Measurements from ENCODE around the gene RHOF. TPM values are rescaled to one million over a fixed set of nuclear protein-coding genes. Genes with fewer than 3 reads are reported as not detected.

The RHOF gene
- total and polyA plus RNA-seq, 9 donors, result 3.7 to 37.3 (median 15.8) TPM

DNA sequence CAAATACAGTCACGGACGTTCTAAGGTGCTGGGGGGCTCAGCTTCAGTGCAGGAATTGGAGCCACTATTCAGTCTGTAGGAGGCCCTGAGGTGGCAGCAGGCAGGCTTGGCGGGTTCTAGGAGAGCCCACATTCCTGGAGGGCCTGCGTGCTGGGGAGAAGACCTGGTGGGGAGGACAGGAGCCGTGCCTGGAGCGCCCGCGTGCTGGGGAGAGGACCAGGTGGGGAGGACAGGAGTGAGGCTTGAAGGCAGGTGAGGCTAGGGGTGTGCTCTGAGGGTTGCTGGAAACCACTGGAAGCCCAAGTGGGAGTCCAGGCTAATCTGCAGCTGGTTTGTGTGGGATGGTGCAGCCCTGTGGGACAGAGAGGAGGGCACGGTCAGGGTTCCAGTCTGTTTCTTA, 23.1 kb downstream of the RHOF start:
- Histone ChIP-seq H3K4me1 (ENCODE audit: insufficient read depth) (no peaks in the 10 kb centered on the region), H3K27ac (no peak overlapping the region), H3K4me3 (no peak overlapping the region), H3K9me3 (no peaks in the 10 kb centered on the region), H3K27me3 (no peaks in the 10 kb centered on the region), H3K36me3 (no peaks in the 10 kb centered on the region)
- TF ChIP-seq, protein P1, sequence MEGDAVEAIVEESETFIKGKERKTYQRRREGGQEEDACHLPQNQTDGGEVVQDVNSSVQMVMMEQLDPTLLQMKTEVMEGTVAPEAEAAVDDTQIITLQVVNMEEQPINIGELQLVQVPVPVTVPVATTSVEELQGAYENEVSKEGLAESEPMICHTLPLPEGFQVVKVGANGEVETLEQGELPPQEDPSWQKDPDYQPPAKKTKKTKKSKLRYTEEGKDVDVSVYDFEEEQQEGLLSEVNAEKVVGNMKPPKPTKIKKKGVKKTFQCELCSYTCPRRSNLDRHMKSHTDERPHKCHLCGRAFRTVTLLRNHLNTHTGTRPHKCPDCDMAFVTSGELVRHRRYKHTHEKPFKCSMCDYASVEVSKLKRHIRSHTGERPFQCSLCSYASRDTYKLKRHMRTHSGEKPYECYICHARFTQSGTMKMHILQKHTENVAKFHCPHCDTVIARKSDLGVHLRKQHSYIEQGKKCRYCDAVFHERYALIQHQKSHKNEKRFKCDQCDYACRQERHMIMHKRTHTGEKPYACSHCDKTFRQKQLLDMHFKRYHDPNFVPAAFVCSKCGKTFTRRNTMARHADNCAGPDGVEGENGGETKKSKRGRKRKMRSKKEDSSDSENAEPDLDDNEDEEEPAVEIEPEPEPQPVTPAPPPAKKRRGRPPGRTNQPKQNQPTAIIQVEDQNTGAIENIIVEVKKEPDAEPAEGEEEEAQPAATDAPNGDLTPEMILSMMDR (IDR thresholded peaks at IDR 0.05), result no peak
- TF ChIP-seq POLR2A (IDR thresholded peaks at IDR 0.05), result no peak
- TF ChIP-seq EP300 (IDR thresholded peaks at IDR 0.05), result no peak
- WGBS, 3 donors, result 79 to 87% (median 83%) methylated on average over 9 of the region's 9 CpGs
- intact Hi-C loops (cut with DNase I), result loop anchor here in 2 of 4 donors (5.0 kb wide), 2 partner anchors 68 to 73 kb away; no protein-coding TSS in a partner anchor
- DNase-seq, result no peak

DNA sequence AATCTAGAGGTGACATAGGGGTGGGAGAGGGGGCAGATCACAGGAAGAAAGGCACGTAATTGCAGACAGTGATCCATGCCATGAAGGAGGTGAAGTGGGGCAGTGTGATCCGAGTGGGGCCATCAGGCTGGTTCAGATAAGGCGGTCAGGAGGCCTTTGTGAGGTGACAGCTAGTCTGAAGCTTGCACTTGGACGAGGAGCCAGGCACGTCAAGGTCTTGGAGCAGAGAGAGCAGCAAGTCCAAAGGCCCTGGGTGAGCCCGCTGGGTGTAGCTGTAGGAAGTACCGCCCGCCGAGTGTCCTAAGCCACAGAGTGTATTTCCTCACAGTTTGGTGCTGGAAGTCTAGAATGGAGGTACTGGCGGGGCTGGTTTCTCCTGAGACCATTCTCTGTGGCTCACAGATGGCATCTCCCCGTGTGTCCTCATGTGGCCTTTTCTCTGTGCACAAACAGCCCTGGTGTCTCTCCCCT, 23.6 kb downstream of the RHOF start:
- no peak overlapping the region for H3K4me3 ChIP-seq
- TF ChIP-seq, protein P1 (IDR thresholded peaks at IDR 0.05), result no peak
- no peak for TF ChIP-seq POLR2A (IDR thresholded peaks at IDR 0.05)
- TF ChIP-seq EP300 (IDR thresholded peaks at IDR 0.05), result no peak
- no peaks in the 10 kb centered on the region for H3K4me1 ChIP-seq (ENCODE audit: insufficient read depth)
- no peaks in the 10 kb centered on the region for H3K36me3 ChIP-seq
- 89 to 92% (median 90%) methylated on average over 11 of the region's 11 CpGs for WGBS, 3 donors
- no peak overlapping the region for H3K27ac ChIP-seq
- H3K9me3 ChIP-seq, result no peaks in the 10 kb centered on the region
- DNase-seq, result no peak
- intact Hi-C loops (cut with DNase I), result loop anchor here in 2 of 4 donors (5.0 kb wide), 2 partner anchors 68 to 73 kb away; no protein-coding TSS in a partner anchor
- no peaks in the 10 kb centered on the region for H3K27me3 ChIP-seq

DNA sequence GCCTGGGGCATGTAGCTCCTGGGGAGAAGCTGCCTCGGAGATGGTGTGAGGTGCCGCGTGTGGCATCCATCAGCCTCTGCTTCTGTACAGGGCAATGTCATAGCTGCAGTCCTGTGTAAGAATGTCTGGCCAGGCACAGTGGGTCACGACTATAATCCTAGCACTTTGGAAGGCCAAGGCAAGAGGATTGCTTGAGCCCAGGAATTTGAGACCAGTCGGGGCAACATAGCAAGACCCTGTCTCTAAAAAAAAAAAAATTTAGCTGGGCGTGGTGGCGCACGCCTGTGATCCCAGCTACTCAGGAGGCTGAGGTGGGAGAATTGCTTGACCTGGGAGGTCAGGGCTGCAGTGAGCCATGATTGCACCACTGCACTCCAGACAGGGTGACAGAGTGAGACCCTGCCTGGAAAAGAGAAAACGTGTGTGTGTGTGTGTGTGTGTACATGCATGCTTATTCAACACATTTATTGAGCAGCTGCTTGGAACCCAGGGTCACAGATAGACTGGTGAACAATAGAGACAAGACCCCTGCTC, 24.1 kb downstream of the RHOF start:
- Histone ChIP-seq H3K4me3 (no peak overlapping the region), H3K27ac (no peak overlapping the region), H3K4me1 (ENCODE audit: insufficient read depth) (no peaks in the 10 kb centered on the region), H3K9me3 (no peaks in the 10 kb centered on the region), H3K36me3 (no peaks in the 10 kb centered on the region), H3K27me3 (no peaks in the 10 kb centered on the region)
- DNase-seq, result no peak
- TF ChIP-seq POLR2A (IDR thresholded peaks at IDR 0.05) (no peak), EP300 (IDR thresholded peaks at IDR 0.05) (no peak)
- TF ChIP-seq, protein P1 (IDR thresholded peaks at IDR 0.05), result no peak
- 87 to 89% (median 87%) methylated on average over 9 of the region's 9 CpGs for WGBS, 3 donors
- intact Hi-C loops (cut with DNase I), result no loop called here

DNA sequence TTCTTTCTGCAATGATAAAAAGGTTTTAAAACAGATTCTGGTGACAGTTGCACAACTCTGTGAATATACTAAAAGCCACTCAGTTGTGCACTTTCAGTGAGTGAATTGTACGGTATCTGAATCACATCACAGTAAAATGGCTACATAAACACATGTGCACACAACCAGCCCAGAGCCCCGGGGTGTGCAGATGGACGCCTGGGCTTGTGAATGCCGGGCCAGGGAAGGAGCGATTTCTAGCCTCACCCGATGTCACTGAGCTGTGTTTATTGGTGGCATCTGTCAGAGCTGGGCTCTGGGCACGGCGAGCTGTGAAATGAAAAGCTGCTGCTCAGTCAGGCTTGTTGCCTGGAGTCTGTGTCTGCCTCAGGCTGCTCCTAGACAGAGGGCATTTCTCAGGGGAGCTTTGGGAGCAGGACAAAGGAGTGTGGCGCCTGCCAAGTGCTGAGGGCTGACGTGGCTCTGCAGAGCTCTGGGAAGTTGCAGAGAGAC, 25.9 kb downstream of the RHOF start:
- Histone ChIP-seq H3K4me1 (ENCODE audit: insufficient read depth) (no peaks in the 10 kb centered on the region), H3K4me3 (no peak overlapping the region), H3K9me3 (no peaks in the 10 kb centered on the region), H3K36me3 (no peaks in the 10 kb centered on the region), H3K27ac (no peak overlapping the region), H3K27me3 (no peaks in the 10 kb centered on the region)
- intact Hi-C loops (cut with DNase I), result no loop called here
- TF ChIP-seq, protein P1 (IDR thresholded peaks at IDR 0.05), result no peak
- TF ChIP-seq POLR2A (IDR thresholded peaks at IDR 0.05) (no peak), EP300 (IDR thresholded peaks at IDR 0.05) (no peak)
- 52 to 69% (median 56%) methylated on average over 10 of the region's 10 CpGs for WGBS, 3 donors
- no peak for DNase-seq
